ENCODE results near the gene CACNA1C.

DNA sequence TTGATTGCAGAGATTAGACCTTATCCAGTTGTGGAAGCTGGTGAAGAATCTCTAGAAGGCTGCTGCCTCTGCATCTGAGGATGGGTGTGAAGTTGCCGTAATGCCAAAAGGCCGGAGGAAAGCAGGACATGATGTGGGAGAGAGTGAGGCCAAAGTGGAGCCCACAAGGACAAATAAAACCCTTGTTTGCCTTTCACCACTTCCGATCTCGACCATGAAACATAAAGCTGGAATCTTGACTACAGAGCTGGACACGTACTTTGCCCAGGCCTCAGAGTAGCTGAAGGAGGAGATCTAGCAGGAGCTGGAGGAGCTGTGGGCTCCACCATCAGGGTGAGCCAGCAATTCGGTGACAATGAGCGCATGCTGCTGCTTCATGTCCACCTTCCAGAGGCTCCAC lies 5.0 kb upstream of the CACNA1C start:
- TF ChIP-seq EZH2 (IDR thresholded peaks at IDR 0.05; ENCODE audit: low read length, missing control alignments) = no peak
- TF ChIP-seq, protein P1, sequence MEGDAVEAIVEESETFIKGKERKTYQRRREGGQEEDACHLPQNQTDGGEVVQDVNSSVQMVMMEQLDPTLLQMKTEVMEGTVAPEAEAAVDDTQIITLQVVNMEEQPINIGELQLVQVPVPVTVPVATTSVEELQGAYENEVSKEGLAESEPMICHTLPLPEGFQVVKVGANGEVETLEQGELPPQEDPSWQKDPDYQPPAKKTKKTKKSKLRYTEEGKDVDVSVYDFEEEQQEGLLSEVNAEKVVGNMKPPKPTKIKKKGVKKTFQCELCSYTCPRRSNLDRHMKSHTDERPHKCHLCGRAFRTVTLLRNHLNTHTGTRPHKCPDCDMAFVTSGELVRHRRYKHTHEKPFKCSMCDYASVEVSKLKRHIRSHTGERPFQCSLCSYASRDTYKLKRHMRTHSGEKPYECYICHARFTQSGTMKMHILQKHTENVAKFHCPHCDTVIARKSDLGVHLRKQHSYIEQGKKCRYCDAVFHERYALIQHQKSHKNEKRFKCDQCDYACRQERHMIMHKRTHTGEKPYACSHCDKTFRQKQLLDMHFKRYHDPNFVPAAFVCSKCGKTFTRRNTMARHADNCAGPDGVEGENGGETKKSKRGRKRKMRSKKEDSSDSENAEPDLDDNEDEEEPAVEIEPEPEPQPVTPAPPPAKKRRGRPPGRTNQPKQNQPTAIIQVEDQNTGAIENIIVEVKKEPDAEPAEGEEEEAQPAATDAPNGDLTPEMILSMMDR (conservative IDR thresholded peaks at IDR 0.05 in 1 of 2, IDR thresholded peaks at IDR 0.05 in 1 of 2; ENCODE audit: low read depth in 1 of 2, low read length in 2 of 2) = no peak
